MCF 10A (cell line): ENCODE measurements around the gene MOXD1. TPM values are rescaled to one million over a fixed set of nuclear protein-coding genes. Genes with fewer than 3 reads are reported as not detected.

Experiments
- BruUV-seq: library from RNA; stranded (reverse); fragments of 400-500 nt; replicated peaks from 2 replicates; lab custom pipeline; 2021; lab: Mats Ljungman, UMichigan
- CTCF ChIA-PET: fragments of 300-600 bp; sonication (Branson Sonifier 250); formaldehyde crosslinking; extraction: SDS; loops from one replicate; lab custom pipeline; 2021; ENCODE audit warnings: antibody characterized with exemption, inconsistent platforms; lab: Yijun Ruan, JAX
- POLR2A ChIA-PET: fragments of 300-600, 350-650 bp; sonication (Branson Sonifier 250); formaldehyde crosslinking; extraction: SDS; loops from one replicate; lab custom pipeline; 2020; ENCODE audit warnings: antibody characterized with exemption, inconsistent platforms; lab: Yijun Ruan, JAX
- DNase-seq: peaks from one replicate; pipeline ENCODE4 v3.0.0-alpha.2; 2018; ENCODE audit not compliant: unreplicated experiment
- H3K27ac Mint-ChIP-seq: one replicate; pipeline ENCODE4 v1.8.0; 2022; ENCODE audit warnings: mild to moderate bottlenecking, low read depth, mixed read lengths; ENCODE audit not compliant: unreplicated experiment
- H3K27me3 Mint-ChIP-seq: one replicate; pipeline ENCODE4 v1.8.0; 2022; ENCODE audit warnings: mixed read lengths; ENCODE audit not compliant: insufficient read depth, unreplicated experiment
- H3K36me3 Mint-ChIP-seq: one replicate; pipeline ENCODE4 v1.8.0; 2022; ENCODE audit warnings: mild to moderate bottlenecking, moderate library complexity, mixed read lengths; ENCODE audit not compliant: insufficient read depth, unreplicated experiment
- H3K4me1 Mint-ChIP-seq: one replicate; pipeline ENCODE4 v1.8.0; 2022; ENCODE audit warnings: mixed read lengths; ENCODE audit not compliant: insufficient read depth, unreplicated experiment
- H3K4me3 Mint-ChIP-seq: one replicate; pipeline ENCODE4 v1.8.0; 2022; ENCODE audit warnings: mild to moderate bottlenecking, moderate library complexity, mixed read lengths; ENCODE audit not compliant: unreplicated experiment
- H3K9me3 Mint-ChIP-seq: one replicate; pipeline ENCODE4 v1.8.0; 2022; ENCODE audit warnings: mixed read lengths; ENCODE audit not compliant: unreplicated experiment
- intact Hi-C: fragments of 100-400 bp; cut with micrococcal nuclease; formaldehyde crosslinking; loops from 2 replicates; pipeline ENCODE4 v1.14.1; 2022
- total RNA-seq: library from RNA; stranded (reverse); gene quantifications from 2 replicates; pipeline ENCODE4 v1.2.3, GENCODE V29; 2022
- TF ChIP-seq, protein P1 (sequence below): fragments of 200-600 bp; IDR thresholded peaks from one replicate; pipeline ENCODE4 v1.8.0; 2022; ENCODE audit warnings: antibody characterized with exemption, mild to moderate bottlenecking; ENCODE audit not compliant: unreplicated experiment

The MOXD1 gene
- total RNA-seq, 1 experiment from 2014 or later, result 0.09 TPM

- intact Hi-C loops, result no loop called here
- ChIA-PET CTCF (interaction anchor here (0.7 to 4.9 kb wide), 4 partner anchors 27 to 338 kb away, joined by 4 to 25 read pairs (median 12); no protein-coding TSS in a partner anchor), POLR2A (interaction anchor here (1.5 kb wide), 1 partner anchor 302 kb away, joined by 3 read pairs; the partner anchor contains the start of gene CCN2)
- TF ChIP-seq, protein P1, sequence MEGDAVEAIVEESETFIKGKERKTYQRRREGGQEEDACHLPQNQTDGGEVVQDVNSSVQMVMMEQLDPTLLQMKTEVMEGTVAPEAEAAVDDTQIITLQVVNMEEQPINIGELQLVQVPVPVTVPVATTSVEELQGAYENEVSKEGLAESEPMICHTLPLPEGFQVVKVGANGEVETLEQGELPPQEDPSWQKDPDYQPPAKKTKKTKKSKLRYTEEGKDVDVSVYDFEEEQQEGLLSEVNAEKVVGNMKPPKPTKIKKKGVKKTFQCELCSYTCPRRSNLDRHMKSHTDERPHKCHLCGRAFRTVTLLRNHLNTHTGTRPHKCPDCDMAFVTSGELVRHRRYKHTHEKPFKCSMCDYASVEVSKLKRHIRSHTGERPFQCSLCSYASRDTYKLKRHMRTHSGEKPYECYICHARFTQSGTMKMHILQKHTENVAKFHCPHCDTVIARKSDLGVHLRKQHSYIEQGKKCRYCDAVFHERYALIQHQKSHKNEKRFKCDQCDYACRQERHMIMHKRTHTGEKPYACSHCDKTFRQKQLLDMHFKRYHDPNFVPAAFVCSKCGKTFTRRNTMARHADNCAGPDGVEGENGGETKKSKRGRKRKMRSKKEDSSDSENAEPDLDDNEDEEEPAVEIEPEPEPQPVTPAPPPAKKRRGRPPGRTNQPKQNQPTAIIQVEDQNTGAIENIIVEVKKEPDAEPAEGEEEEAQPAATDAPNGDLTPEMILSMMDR, result no peak
- Mint-ChIP-seq H3K36me3 (peaks cover 6% of the 10 kb centered on the region), H3K27ac (no peak overlapping the region), H3K4me1 (peaks cover 11% of the 10 kb centered on the region), H3K27me3 (no peaks in the 10 kb centered on the region), H3K9me3 (peaks cover 8% of the 10 kb centered on the region), H3K4me3 (no peak overlapping the region)
- BruUV-seq, result no TSS peak
- DNase-seq, result no peak
Measured at GRCh38 chr6:132253211-132253610, 148.1 kb downstream of the MOXD1 start.

DNA sequence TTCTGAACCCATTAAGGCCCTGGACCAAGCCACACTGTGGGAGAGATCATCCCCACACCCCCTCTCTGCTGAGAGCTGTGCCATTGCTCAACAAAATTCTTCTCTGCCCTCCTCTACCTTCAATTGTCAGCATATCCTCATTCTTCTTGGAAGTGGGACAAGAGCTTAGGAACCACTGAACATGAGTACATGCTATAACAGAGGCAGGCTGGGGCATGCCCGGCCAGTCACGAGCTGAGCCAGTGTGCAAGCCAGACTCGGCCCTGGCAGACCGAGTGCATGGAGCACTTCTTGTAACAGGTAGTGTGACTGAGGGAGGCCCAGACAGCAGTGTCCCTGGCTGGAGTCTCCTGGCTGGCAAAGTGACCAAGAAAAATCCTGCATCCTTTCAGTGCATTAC lies 149.2 kb downstream of the MOXD1 start:
- Mint-ChIP-seq H3K36me3 (peaks cover 6% of the 10 kb centered on the region), H3K4me1 (peaks cover 11% of the 10 kb centered on the region), H3K4me3 (no peak overlapping the region), H3K9me3 (peaks cover 8% of the 10 kb centered on the region), H3K27ac (peak overlapping the region; percentile 57), H3K27me3 (no peaks in the 10 kb centered on the region)
- TF ChIP-seq, protein P1, result no peak
- DNase-seq, result peak; percentile 60
- POLR2A ChIA-PET, result interaction anchor here (1.0 to 1.3 kb wide), 2 partner anchors 10 to 303 kb away, joined by 3 read pairs; no protein-coding TSS in a partner anchor
- intact Hi-C loops, result no loop called here
- CTCF ChIA-PET, result interaction anchor here (0.8 to 4.9 kb wide), 5 partner anchors 28 to 337 kb away, joined by 3 to 25 read pairs (median 8); no protein-coding TSS in a partner anchor
- no TSS peak for BruUV-seq

DNA sequence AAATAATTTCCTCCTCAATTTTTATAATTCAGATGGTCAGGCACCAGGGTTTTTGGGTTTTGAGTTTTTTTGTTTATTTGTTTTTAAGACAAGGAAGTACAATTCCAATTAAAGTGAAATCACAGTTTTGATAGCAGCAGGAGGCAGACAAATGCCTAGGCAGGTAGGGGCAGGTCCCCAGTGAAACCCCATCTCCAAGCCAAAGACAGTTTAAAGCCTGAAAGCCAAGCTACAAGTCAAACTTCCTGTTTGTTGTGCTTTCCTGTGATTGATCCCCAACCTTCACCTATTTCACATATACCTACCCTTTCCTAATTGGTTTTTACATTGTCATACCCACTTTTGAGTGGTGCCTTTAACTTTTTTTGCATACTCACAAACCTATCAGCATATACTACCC lies 149.6 kb downstream of the MOXD1 start:
- POLR2A ChIA-PET, result interaction anchor here (0.6 to 1.3 kb wide), 3 partner anchors 10 to 302 kb away, joined by 3 read pairs; no protein-coding TSS in a partner anchor
- intact Hi-C loops, result no loop called here
- TF ChIP-seq, protein P1, result no peak
- Mint-ChIP-seq H3K4me3 (no peak overlapping the region), H3K9me3 (peaks cover 8% of the 10 kb centered on the region), H3K27me3 (no peaks in the 10 kb centered on the region), H3K4me1 (peaks cover 11% of the 10 kb centered on the region), H3K27ac (peak overlapping the region; percentile 57), H3K36me3 (peaks cover 6% of the 10 kb centered on the region)
- CTCF ChIA-PET, result interaction anchor here (0.8 to 4.9 kb wide), 5 partner anchors 28 to 337 kb away, joined by 3 to 25 read pairs (median 8); no protein-coding TSS in a partner anchor
- BruUV-seq, result no TSS peak
- DNase-seq, result no peak

GRCh38 chr6:132247381-132248159 lies 153.7 kb downstream of the MOXD1 start:
- CTCF ChIA-PET, result interaction anchor here (0.5 to 1.6 kb wide), 6 partner anchors 10 to 333 kb away, joined by 3 to 7 read pairs (median 4); no protein-coding TSS in a partner anchor
- no peak for DNase-seq
- TF ChIP-seq, protein P1, result no peak
- BruUV-seq, result no TSS peak
- peaks cover 8% of the 10 kb centered on the region for H3K9me3 Mint-ChIP-seq
- peaks cover 6% of the 10 kb centered on the region for H3K36me3 Mint-ChIP-seq
- peaks cover 7% of the 10 kb centered on the region for H3K4me1 Mint-ChIP-seq
- no peak overlapping the region for H3K27ac Mint-ChIP-seq
- POLR2A ChIA-PET, result interaction anchor here (1.2 kb wide), 2 partner anchors 12 to 297 kb away, joined by 3 to 4 read pairs; no protein-coding TSS in a partner anchor
- no peaks in the 10 kb centered on the region for H3K27me3 Mint-ChIP-seq
- intact Hi-C loops, result no loop called here
- no peak overlapping the region for H3K4me3 Mint-ChIP-seq
